Neural crest cell (in vitro differentiated cells): ENCODE measurements around the gene PAX5. TPM values are rescaled to one million over a fixed set of nuclear protein-coding genes. Genes with fewer than 3 reads are reported as not detected.

Source experiments
- DNase-seq: peaks from one replicate; pipeline ENCODE4 v3.0.0; 2021; ENCODE audit warnings: low read depth, mixed read lengths, low spot score
- H3K27ac Mint-ChIP-seq: one replicate; pipeline ENCODE4 v1.8.0; 2021; ENCODE audit warnings: mild to moderate bottlenecking, mixed read lengths; ENCODE audit not compliant: unreplicated experiment
- H3K27me3 Mint-ChIP-seq: 2 replicates; pipeline ENCODE4 v1.8.0; 2021; ENCODE audit warnings: low read depth, mild to moderate bottlenecking, mixed read lengths
- H3K36me3 Mint-ChIP-seq: 2 replicates; pipeline ENCODE4 v1.8.0; 2021; ENCODE audit warnings: low read depth, mild to moderate bottlenecking, mixed read lengths
- H3K4me1 Mint-ChIP-seq: 2 replicates; pipeline ENCODE4 v1.8.0; 2021; ENCODE audit warnings: mixed read lengths
- H3K4me3 Mint-ChIP-seq: one replicate; pipeline ENCODE4 v1.8.0; 2021; ENCODE audit warnings: mild to moderate bottlenecking, mixed read lengths
- H3K9me3 Mint-ChIP-seq: 2 replicates; pipeline ENCODE4 v1.8.0; 2021; ENCODE audit warnings: mixed read lengths
- CTCF ChIP-seq: fragments of 200-600 bp; sonication (generic); conservative IDR thresholded peaks from 2 replicates; pipeline ENCODE4 v1.5.0; 2021; ENCODE audit warnings: antibody characterized with exemption, mild to moderate bottlenecking
- total RNA-seq: library from RNA; stranded (reverse); gene quantifications from 2 replicates; pipeline ENCODE4 v1.2.1, GENCODE V29; 2021

PAX5 gene
- total RNA-seq, 1 donor from 2014 or later = 19.5 TPM

GRCh38 chr9:36903541-36904435, 130.3 kb downstream of the PAX5 start:
- Mint-ChIP-seq H3K4me3 (no peak overlapping the region), H3K27ac (no peak overlapping the region), H3K9me3 (no peaks in the 10 kb centered on the region), H3K36me3 (no peaks in the 10 kb centered on the region), H3K27me3 (peaks cover 2% of the 10 kb centered on the region), H3K4me1 (no peaks in the 10 kb centered on the region)
- TF ChIP-seq CTCF = no peak
- DNase-seq = no peak

- no peaks in the 10 kb centered on the region for H3K9me3 Mint-ChIP-seq
- no peak for TF ChIP-seq CTCF
- H3K27ac Mint-ChIP-seq = no peak overlapping the region
- H3K36me3 Mint-ChIP-seq = no peaks in the 10 kb centered on the region
- H3K4me3 Mint-ChIP-seq = no peak overlapping the region
- H3K4me1 Mint-ChIP-seq = no peaks in the 10 kb centered on the region
- peaks cover 2% of the 10 kb centered on the region for H3K27me3 Mint-ChIP-seq
- no peak for DNase-seq
Observed at GRCh38 chr9:36902861-36903524, 131.1 kb downstream of the PAX5 start.

GRCh38 chr9:36902080-36902716, 131.9 kb downstream of the PAX5 start:
- H3K27ac Mint-ChIP-seq = no peak overlapping the region
- H3K36me3 Mint-ChIP-seq = no peaks in the 10 kb centered on the region
- no peak for DNase-seq
- H3K4me1 Mint-ChIP-seq = no peaks in the 10 kb centered on the region
- no peak for TF ChIP-seq CTCF
- no peaks in the 10 kb centered on the region for H3K9me3 Mint-ChIP-seq
- H3K4me3 Mint-ChIP-seq = no peak overlapping the region
- H3K27me3 Mint-ChIP-seq = peaks cover 2% of the 10 kb centered on the region

- peaks cover 2% of the 10 kb centered on the region for H3K27me3 Mint-ChIP-seq
Observed at GRCh38 chr9:36901528-36901927, 132.5 kb downstream of the PAX5 start.

GRCh38 chr9:36900856-36901220, 133.2 kb downstream of the PAX5 start:
- Mint-ChIP-seq H3K9me3 (no peaks in the 10 kb centered on the region), H3K36me3 (no peaks in the 10 kb centered on the region), H3K27me3 (peaks cover 2% of the 10 kb centered on the region), H3K4me1 (no peaks in the 10 kb centered on the region), H3K4me3 (no peak overlapping the region), H3K27ac (no peak overlapping the region)
- no peak for DNase-seq
- TF ChIP-seq CTCF = no peak

More at GRCh38 chr9:36901528-36901927, 132.5 kb downstream of the PAX5 start:
- no peak overlapping the region for H3K27ac Mint-ChIP-seq
- no peak for DNase-seq
- H3K9me3 Mint-ChIP-seq = no peaks in the 10 kb centered on the region
- TF ChIP-seq CTCF = no peak
- H3K36me3 Mint-ChIP-seq = no peaks in the 10 kb centered on the region
- no peak overlapping the region for H3K4me3 Mint-ChIP-seq
- no peaks in the 10 kb centered on the region for H3K4me1 Mint-ChIP-seq
